Neural progenitor cell (in vitro differentiated cells): Measurements from ENCODE around the gene LCE2D.

Source experiments
- EZH2 ChIP-seq: fragments of 200-600 bp; sonication (generic); IDR thresholded peaks from 2 replicates; pipeline ENCODE4 v1.6.1; 2017; ENCODE audit warnings: antibody characterized with exemption, mild to moderate bottlenecking, moderate library complexity
- TF ChIP-seq, protein P1 (sequence below): fragments of 200-600 bp; sonication (generic); IDR thresholded peaks from 2 replicates; pipeline ENCODE4 v1.5.1; 2017; ENCODE audit warnings: antibody characterized with exemption, mild to moderate bottlenecking

- TF ChIP-seq, protein P1, sequence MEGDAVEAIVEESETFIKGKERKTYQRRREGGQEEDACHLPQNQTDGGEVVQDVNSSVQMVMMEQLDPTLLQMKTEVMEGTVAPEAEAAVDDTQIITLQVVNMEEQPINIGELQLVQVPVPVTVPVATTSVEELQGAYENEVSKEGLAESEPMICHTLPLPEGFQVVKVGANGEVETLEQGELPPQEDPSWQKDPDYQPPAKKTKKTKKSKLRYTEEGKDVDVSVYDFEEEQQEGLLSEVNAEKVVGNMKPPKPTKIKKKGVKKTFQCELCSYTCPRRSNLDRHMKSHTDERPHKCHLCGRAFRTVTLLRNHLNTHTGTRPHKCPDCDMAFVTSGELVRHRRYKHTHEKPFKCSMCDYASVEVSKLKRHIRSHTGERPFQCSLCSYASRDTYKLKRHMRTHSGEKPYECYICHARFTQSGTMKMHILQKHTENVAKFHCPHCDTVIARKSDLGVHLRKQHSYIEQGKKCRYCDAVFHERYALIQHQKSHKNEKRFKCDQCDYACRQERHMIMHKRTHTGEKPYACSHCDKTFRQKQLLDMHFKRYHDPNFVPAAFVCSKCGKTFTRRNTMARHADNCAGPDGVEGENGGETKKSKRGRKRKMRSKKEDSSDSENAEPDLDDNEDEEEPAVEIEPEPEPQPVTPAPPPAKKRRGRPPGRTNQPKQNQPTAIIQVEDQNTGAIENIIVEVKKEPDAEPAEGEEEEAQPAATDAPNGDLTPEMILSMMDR: no peak
- TF ChIP-seq EZH2: no peak
Measured at GRCh38 chr1:152707860-152708259, 44.7 kb downstream of the LCE2D start, which contains the start of gene LCE4A.
